Testis (tissue), 2 donors: ENCODE data around the gene FBXO3.

ENCODE experiments used
- CTCF ChIP-seq, 3 experiments: fragments of 450-650 bp in 2 of 3; fragments of 200-600 bp in 1 of 3; sonication (generic) in 1 of 3; IDR thresholded peaks; one replicate each; pipeline ENCODE4 v1.5.1; 2016 to 2019; ENCODE audit warnings: antibody characterized with exemption in 3 of 3, mild to moderate bottlenecking in 2 of 3, moderate library complexity in 1 of 3
- POLR2A ChIP-seq: fragments of 450-650 bp; IDR thresholded peaks from one replicate; pipeline ENCODE4 v1.6.1; 2017; ENCODE audit warnings: antibody characterized with exemption, mild to moderate bottlenecking, moderate library complexity

GRCh38 chr11:33713856-33714398 is 60.4 kb downstream of the FBXO3 start:
- no peak for TF ChIP-seq CTCF (IDR thresholded peaks at IDR 0.05)
- TF ChIP-seq POLR2A: no peak
